Measurements from ENCODE around the gene FNIP2. TPM values are rescaled to one million over a fixed set of nuclear protein-coding genes. Genes with fewer than 3 reads are reported as not detected.
A peak's percentile ranks its signal among the peaks of the same experiment; 100 is the strongest.

FNIP2 gene
- total and polyA plus RNA-seq, 3 experiments from 2014 or later: 5.1 to 13.3 (median 11.7) TPM

DNA sequence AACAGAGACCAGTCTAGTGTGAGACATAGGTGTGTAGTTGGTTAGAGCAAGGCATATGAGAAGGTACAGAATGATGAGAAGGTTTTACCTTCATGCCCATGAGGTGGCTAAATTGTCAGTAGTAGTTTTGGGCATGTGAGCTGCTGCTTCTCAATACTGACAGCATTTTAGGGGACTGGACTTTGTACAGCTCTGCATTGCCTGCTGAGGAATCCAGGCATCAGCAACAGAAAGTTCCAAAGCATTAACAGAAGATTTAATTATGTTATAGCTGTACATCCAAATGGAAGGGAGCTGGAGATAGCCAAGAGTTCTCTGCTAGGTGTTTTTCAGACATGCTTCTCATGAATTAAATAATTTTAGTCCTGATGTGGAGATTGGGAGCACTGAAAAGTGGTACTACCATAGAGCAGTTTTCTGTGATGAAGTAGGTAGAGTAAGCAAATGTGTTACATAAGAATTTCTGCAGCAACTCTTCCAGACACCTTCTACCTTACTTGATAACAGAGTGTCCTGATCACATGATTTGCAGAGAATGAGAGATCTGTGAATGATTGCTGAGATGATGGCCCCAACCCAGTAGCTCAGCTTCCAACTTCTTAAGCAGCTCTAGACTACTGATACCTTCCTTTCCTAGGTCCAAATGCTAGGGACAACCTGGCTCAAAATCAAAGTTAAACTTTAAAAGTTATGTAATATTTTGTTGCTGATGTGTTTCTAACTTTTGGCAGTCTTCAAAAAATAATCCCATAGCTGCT lies 30.4 kb downstream of the FNIP2 start:
- ChIA-PET CTCF (no interaction called here), POLR2A (no interaction called here)
- H3K9me3 ChIP-seq (ENCODE audit: low read length): no peaks in the 10 kb centered on the region
- no peaks in the 10 kb centered on the region for H3K4me1 ChIP-seq (ENCODE audit: insufficient read depth, low read length)
- no peaks in the 10 kb centered on the region for H3K27me3 ChIP-seq (ENCODE audit: insufficient read depth, low read length, poor library complexity, severe bottlenecking)
- Mint-ChIP-seq H3K4me3 (no peak overlapping the region), H3K9me3 (no peaks in the 10 kb centered on the region), H3K4me1 (peaks cover 0 to 31% (median 9%) of the 10 kb centered on the region in 3 donors), H3K27ac (peak overlapping the region in 1 of 8 donors; percentile 24), H3K36me3 (no peaks in the 10 kb centered on the region), H3K27me3 (no peaks in the 10 kb centered on the region)
- H3K36me3 ChIP-seq (ENCODE audit: insufficient read depth, low read length): no peaks in the 10 kb centered on the region
- H3K4me3 ChIP-seq (ENCODE audit: low read length): no peak overlapping the region
- DNase-seq: no peak
- H3K27ac ChIP-seq (ENCODE audit: low read depth, low read length): no peak overlapping the region

DNA sequence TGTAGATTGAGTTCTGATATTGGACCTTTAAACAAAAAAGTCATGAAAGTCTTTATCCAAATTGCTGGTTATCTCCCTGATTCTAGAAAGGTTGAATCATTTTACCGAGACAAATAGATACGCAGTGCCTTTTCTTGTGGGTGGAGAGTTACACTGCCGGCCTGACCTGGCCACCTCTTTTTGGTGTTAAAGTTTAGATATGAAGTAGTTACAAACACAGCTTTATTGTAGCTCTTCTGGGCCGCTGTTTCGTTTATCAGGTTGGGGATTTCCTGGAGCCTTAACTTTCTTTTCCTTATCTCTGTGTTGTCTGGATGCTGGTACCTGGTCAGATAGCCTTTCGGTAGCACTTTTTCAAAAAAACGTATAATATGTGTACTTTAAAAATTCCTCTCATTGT lies 31.0 kb downstream of the FNIP2 start:
- Histone ChIP-seq H3K27me3 (ENCODE audit: insufficient read depth, low read length, poor library complexity, severe bottlenecking) (no peaks in the 10 kb centered on the region), H3K4me3 (ENCODE audit: low read length) (no peak overlapping the region), H3K36me3 (ENCODE audit: insufficient read depth, low read length) (no peaks in the 10 kb centered on the region), H3K4me1 (ENCODE audit: insufficient read depth, low read length) (no peaks in the 10 kb centered on the region), H3K9me3 (ENCODE audit: low read length) (no peaks in the 10 kb centered on the region), H3K27ac (ENCODE audit: low read depth, low read length) (no peak overlapping the region)
- peak overlapping the region in 1 of 8 donors; percentile 24 for H3K27ac Mint-ChIP-seq
- ChIA-PET POLR2A (no interaction called here), CTCF (no interaction called here)
- no peaks in the 10 kb centered on the region for H3K36me3 Mint-ChIP-seq
- H3K4me1 Mint-ChIP-seq: peaks cover 0 to 31% (median 9%) of the 10 kb centered on the region in 3 donors
- no peak overlapping the region for H3K4me3 Mint-ChIP-seq
- H3K9me3 Mint-ChIP-seq: no peaks in the 10 kb centered on the region
- H3K27me3 Mint-ChIP-seq: no peaks in the 10 kb centered on the region
- no peak for DNase-seq

DNA sequence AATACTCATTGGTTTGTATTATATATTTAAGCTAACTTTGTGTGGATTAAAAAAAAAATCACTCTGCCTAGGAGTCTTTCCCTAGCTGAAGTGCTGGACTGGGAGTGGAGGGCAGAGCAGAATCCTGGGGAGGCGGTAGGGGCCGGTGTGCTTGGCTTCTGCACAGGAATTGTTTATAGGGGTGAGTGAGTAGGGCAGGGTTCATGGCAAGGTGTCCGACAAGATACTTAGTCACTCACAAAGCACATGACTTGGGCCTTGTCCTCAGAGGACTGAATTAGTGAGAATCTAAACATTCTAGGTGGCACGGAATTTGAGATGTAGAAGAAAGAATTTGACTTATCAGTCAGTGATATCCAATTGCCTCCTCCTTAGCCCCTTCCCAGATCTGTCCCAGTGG lies 32.2 kb downstream of the FNIP2 start:
- Mint-ChIP-seq H3K27ac (no peak overlapping the region), H3K4me3 (no peak overlapping the region), H3K4me1 (peaks cover 0 to 31% (median 9%) of the 10 kb centered on the region in 3 donors), H3K36me3 (no peaks in the 10 kb centered on the region), H3K27me3 (no peaks in the 10 kb centered on the region), H3K9me3 (no peaks in the 10 kb centered on the region)
- ChIA-PET POLR2A (no interaction called here), CTCF (no interaction called here)
- H3K36me3 ChIP-seq (ENCODE audit: insufficient read depth, low read length): no peaks in the 10 kb centered on the region
- H3K9me3 ChIP-seq (ENCODE audit: low read length): no peaks in the 10 kb centered on the region
- H3K27ac ChIP-seq (ENCODE audit: low read depth, low read length): no peak overlapping the region
- DNase-seq: no peak
- no peaks in the 10 kb centered on the region for H3K4me1 ChIP-seq (ENCODE audit: insufficient read depth, low read length)
- no peaks in the 10 kb centered on the region for H3K27me3 ChIP-seq (ENCODE audit: insufficient read depth, low read length, poor library complexity, severe bottlenecking)
- H3K4me3 ChIP-seq (ENCODE audit: low read length): no peak overlapping the region

DNA sequence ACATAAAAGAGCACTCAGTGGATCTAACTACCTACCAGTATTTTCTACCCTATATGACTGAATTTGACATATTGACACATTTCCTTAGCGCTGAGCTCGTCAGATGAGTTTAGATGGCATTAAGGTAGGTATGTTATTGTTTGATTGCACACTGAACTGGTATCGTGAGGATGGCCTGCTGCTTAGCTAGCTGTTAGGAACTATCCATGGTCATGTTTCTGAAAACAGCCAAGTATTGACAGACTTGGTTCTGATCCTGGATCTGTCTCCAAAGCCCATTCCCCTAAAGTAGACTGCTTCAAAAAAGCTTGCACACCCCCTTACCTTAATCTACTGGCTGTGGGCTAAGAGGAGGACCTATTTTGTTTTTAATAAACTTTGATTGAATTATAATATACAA lies 32.9 kb downstream of the FNIP2 start:
- Mint-ChIP-seq H3K36me3 (no peaks in the 10 kb centered on the region), H3K4me1 (peaks cover 0 to 31% (median 9%) of the 10 kb centered on the region in 3 donors), H3K4me3 (no peak overlapping the region), H3K27me3 (no peaks in the 10 kb centered on the region), H3K27ac (no peak overlapping the region), H3K9me3 (no peaks in the 10 kb centered on the region)
- DNase-seq: no peak
- H3K9me3 ChIP-seq (ENCODE audit: low read length): no peaks in the 10 kb centered on the region
- ChIA-PET CTCF (no interaction called here), POLR2A (no interaction called here)
- H3K27me3 ChIP-seq (ENCODE audit: insufficient read depth, low read length, poor library complexity, severe bottlenecking): no peaks in the 10 kb centered on the region
- no peaks in the 10 kb centered on the region for H3K4me1 ChIP-seq (ENCODE audit: insufficient read depth, low read length)
- H3K4me3 ChIP-seq (ENCODE audit: low read length): no peak overlapping the region
- H3K27ac ChIP-seq (ENCODE audit: low read depth, low read length): no peak overlapping the region
- no peaks in the 10 kb centered on the region for H3K36me3 ChIP-seq (ENCODE audit: insufficient read depth, low read length)

DNA sequence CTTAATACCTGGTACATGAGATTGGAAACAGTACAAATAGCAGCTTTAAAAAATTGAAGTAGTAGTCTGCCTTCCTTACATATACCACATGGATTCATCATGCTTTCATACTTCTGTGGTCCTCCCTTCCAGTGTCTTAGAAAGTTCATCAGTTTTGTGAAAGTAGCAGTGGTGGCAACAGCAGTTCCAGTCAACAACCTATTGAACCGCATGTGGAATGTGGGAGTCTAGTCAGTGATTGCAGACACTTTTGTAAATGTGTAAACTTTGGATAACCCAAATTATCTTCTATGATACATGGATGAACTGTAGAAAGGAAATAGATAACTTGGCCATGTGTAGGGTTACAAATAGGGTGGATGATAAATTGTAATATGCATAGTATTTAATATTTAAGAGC lies 34.1 kb downstream of the FNIP2 start:
- Histone ChIP-seq H3K4me3 (ENCODE audit: low read length) (no peak overlapping the region), H3K27me3 (ENCODE audit: insufficient read depth, low read length, poor library complexity, severe bottlenecking) (no peaks in the 10 kb centered on the region), H3K27ac (ENCODE audit: low read depth, low read length) (no peak overlapping the region), H3K36me3 (ENCODE audit: insufficient read depth, low read length) (no peaks in the 10 kb centered on the region), H3K9me3 (ENCODE audit: low read length) (no peaks in the 10 kb centered on the region), H3K4me1 (ENCODE audit: insufficient read depth, low read length) (no peaks in the 10 kb centered on the region)
- Mint-ChIP-seq H3K27ac (peak overlapping the region in 1 of 8 donors; percentile 34), H3K4me3 (no peak overlapping the region), H3K4me1 (peaks cover 0 to 31% (median 9%) of the 10 kb centered on the region in 3 donors), H3K27me3 (no peaks in the 10 kb centered on the region), H3K9me3 (no peaks in the 10 kb centered on the region), H3K36me3 (no peaks in the 10 kb centered on the region)
- CTCF ChIA-PET: no interaction called here
- POLR2A ChIA-PET: no interaction called here
- DNase-seq: no peak

DNA sequence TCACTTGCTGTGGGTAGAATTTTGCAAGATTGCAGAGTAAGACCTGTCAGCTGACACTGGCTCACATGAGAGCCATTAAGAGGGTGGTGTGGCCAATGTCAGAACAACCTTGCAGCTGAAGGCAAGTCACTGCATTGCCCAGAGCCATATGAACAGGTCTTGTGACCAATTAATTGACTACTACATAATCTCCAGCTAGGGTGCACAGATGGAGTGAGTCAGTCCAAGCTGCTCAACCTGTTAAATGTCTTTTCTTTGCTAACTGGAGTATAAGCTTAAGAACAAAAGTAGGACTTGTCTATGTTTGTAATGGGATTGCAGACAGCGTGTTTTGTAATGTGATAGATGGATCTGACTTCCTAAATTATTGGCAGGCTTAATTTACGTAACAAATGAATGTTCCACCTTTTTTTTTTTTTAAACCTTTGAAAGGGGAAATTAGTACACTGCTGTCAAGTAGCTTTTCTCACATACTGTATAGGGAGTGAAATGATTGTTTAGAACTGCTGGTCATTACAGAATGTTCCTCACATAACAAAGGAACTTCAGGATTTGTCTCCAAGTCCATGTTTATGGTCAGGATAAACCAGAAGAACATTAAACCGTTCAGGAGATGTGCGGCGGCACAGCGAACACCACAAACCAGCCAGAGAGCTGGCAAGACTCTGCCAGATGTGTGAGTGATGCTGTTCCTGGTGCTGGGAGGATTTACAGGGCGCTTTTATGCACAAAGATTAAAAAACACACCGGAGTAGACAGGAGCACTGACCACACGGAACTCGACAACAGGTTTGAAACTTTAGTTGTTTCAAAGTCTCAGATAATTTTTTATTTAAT lies 37.0 kb downstream of the FNIP2 start:
- CTCF ChIA-PET: no interaction called here
- no peaks in the 10 kb centered on the region for H3K27me3 Mint-ChIP-seq
- Histone ChIP-seq H3K36me3 (ENCODE audit: insufficient read depth, low read length) (no peaks in the 10 kb centered on the region), H3K9me3 (ENCODE audit: low read length) (no peaks in the 10 kb centered on the region), H3K4me3 (ENCODE audit: low read length) (no peak overlapping the region), H3K27me3 (ENCODE audit: insufficient read depth, low read length, poor library complexity, severe bottlenecking) (no peaks in the 10 kb centered on the region), H3K27ac (ENCODE audit: low read depth, low read length) (no peak overlapping the region), H3K4me1 (ENCODE audit: insufficient read depth, low read length) (peaks cover 14% of the 10 kb centered on the region)
- H3K4me3 Mint-ChIP-seq: no peak overlapping the region
- no peak for DNase-seq
- H3K9me3 Mint-ChIP-seq: no peaks in the 10 kb centered on the region
- H3K27ac Mint-ChIP-seq: no peak overlapping the region
- H3K36me3 Mint-ChIP-seq: no peaks in the 10 kb centered on the region
- H3K4me1 Mint-ChIP-seq: peaks cover 17 to 44% (median 25%) of the 10 kb centered on the region in 3 donors
- POLR2A ChIA-PET: no interaction called here

DNA sequence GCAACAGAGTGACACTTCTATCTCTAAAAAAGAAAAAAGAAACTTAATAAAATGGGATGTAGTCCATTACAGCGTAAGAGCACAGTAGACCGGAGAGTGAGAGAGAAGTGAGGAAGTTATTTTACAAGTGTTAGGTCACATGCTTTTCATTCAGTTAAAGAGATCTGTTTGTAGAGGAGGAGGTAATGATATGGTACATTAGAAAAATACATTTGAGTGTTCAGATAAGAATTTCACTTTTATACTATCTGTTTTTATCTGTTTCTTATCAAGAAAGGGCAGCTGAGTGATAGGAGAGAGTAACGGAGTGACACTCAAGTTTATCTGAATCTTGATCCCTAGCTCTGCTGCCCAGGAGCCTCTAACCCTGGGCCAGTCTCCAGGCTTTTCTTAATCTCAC lies 38.9 kb downstream of the FNIP2 start:
- Mint-ChIP-seq H3K4me1 (peaks cover 24 to 44% (median 35%) of the 10 kb centered on the region in 3 donors), H3K4me3 (no peak overlapping the region), H3K9me3 (no peaks in the 10 kb centered on the region), H3K27me3 (no peaks in the 10 kb centered on the region), H3K27ac (peak overlapping the region in 1 of 8 donors; percentile 21), H3K36me3 (no peaks in the 10 kb centered on the region)
- Histone ChIP-seq H3K27ac (ENCODE audit: low read depth, low read length) (no peak overlapping the region), H3K9me3 (ENCODE audit: low read length) (no peaks in the 10 kb centered on the region), H3K27me3 (ENCODE audit: insufficient read depth, low read length, poor library complexity, severe bottlenecking) (no peaks in the 10 kb centered on the region), H3K4me3 (ENCODE audit: low read length) (no peak overlapping the region), H3K36me3 (ENCODE audit: insufficient read depth, low read length) (no peaks in the 10 kb centered on the region), H3K4me1 (ENCODE audit: insufficient read depth, low read length) (peaks cover 25% of the 10 kb centered on the region)
- ChIA-PET POLR2A (no interaction called here), CTCF (no interaction called here)
- DNase-seq: no peak

DNA sequence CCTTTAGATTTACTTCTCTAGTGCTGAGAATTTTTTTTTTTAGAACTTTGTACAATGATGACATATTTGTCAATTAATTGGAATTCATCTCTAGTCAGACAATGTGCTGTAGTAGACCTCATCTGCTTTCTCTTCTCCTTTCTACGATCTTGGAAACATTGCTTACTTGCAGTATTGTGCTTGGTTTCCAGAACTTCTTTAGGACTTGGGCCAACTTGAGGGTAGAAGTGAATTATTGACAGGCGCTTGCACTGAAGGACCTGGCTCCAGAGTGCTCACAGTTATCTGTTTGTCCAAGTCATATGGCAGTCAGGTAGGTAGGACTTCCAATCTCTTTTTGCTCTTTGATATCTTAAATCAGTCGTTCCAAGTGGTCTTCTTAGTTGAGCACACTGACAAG lies 39.6 kb downstream of the FNIP2 start:
- peaks cover 25% of the 10 kb centered on the region for H3K4me1 ChIP-seq (ENCODE audit: insufficient read depth, low read length)
- H3K36me3 ChIP-seq (ENCODE audit: insufficient read depth, low read length): no peaks in the 10 kb centered on the region
- POLR2A ChIA-PET: no interaction called here
- Mint-ChIP-seq H3K9me3 (no peaks in the 10 kb centered on the region), H3K27ac (no peak overlapping the region), H3K27me3 (no peaks in the 10 kb centered on the region), H3K36me3 (no peaks in the 10 kb centered on the region), H3K4me1 (peaks cover 24 to 38% (median 29%) of the 10 kb centered on the region in 3 donors), H3K4me3 (no peak overlapping the region)
- H3K4me3 ChIP-seq (ENCODE audit: low read length): no peak overlapping the region
- no peak for DNase-seq
- CTCF ChIA-PET: no interaction called here
- no peaks in the 10 kb centered on the region for H3K9me3 ChIP-seq (ENCODE audit: low read length)
- H3K27me3 ChIP-seq (ENCODE audit: insufficient read depth, low read length, poor library complexity, severe bottlenecking): no peaks in the 10 kb centered on the region
- H3K27ac ChIP-seq (ENCODE audit: low read depth, low read length): no peak overlapping the region

Measured in CD8-positive, alpha-beta memory T cell (primary cell).